Posterior vena cava (tissue), 2 donors: ENCODE data around the gene ZXDA. TPM values are rescaled to one million over a fixed set of nuclear protein-coding genes. Genes with fewer than 3 reads are reported as not detected.

ENCODE experiments used
- DNase-seq: peaks from one replicate; pipeline ENCODE4 v3.0.0-alpha.2; 2020; ENCODE audit warnings: low spot score
- intact Hi-C, 2 donors: fragments of 100-400 bp; cut with DNase I; formaldehyde crosslinking; loops; one replicate each; pipeline versions ENCODE4 v1.14.1 to v1.14.2; 2022 to 2023
- total RNA-seq, 2 donors: library from RNA; stranded (reverse); fragmentation: NEBNext Ultra II Directional; extraction: Animal tissue kit (Norgen Biotek cat#: 25700); gene quantifications; one replicate each; pipeline ENCODE4 v1.2.1, GENCODE V29; 2021
- donor health status: DM: yes; HTN: yes; CAD: no.
- donor health status: DM: yes; HTN: yes; CAD: no.

The ZXDA gene
- total RNA-seq, 2 donors from 2014 or later, result 5.0 to 5.7 TPM

- intact Hi-C loops, result loop anchor here in 1 of 2 donors (10.0 kb wide), 1 partner anchor 306 kb away; the partner anchor contains the start of gene ZXDB
- DNase-seq, result no peak
These were observed 9.3 kb downstream of the ZXDA start for GRCh38 chrX:57900975-57901374.

GRCh38 chrX:57899906-57900305 is 10.4 kb downstream of the ZXDA start:
- intact Hi-C loops, result loop anchor here in 1 of 2 donors (10.0 kb wide), 1 partner anchor 305 kb away; the partner anchor contains the start of gene ZXDB
- DNase-seq, result no peak

GRCh38 chrX:57899064-57899463 is 11.2 kb downstream of the ZXDA start:
- DNase-seq, result no peak
- intact Hi-C loops, result no loop called here

- DNase-seq, result no peak
- intact Hi-C loops, result no loop called here
These were observed 38.8 kb downstream of the ZXDA start for GRCh38 chrX:57871463-57871862.

Other genes with a start within 250 kb of the ZXDA start
- not detected for gene NLRP2B, start 230.2 kb downstream of the ZXDA start, total RNA-seq